Endothelial cell of hepatic sinusoid (primary cell): ENCODE measurements around the gene TBX6.
"Not testable (repeated sequence)": the region's sequence is repeated elsewhere in the genome, so short reads cannot be mapped to it uniquely, and the experiment has no call there.

Experiments used
- in situ Hi-C: cut with HindIII; loops from 2 replicates; pipeline ENCODE4 v1.10.0; 2017; ENCODE audit warnings: low sequenced_read_pairs

The TBX6 gene

DNA sequence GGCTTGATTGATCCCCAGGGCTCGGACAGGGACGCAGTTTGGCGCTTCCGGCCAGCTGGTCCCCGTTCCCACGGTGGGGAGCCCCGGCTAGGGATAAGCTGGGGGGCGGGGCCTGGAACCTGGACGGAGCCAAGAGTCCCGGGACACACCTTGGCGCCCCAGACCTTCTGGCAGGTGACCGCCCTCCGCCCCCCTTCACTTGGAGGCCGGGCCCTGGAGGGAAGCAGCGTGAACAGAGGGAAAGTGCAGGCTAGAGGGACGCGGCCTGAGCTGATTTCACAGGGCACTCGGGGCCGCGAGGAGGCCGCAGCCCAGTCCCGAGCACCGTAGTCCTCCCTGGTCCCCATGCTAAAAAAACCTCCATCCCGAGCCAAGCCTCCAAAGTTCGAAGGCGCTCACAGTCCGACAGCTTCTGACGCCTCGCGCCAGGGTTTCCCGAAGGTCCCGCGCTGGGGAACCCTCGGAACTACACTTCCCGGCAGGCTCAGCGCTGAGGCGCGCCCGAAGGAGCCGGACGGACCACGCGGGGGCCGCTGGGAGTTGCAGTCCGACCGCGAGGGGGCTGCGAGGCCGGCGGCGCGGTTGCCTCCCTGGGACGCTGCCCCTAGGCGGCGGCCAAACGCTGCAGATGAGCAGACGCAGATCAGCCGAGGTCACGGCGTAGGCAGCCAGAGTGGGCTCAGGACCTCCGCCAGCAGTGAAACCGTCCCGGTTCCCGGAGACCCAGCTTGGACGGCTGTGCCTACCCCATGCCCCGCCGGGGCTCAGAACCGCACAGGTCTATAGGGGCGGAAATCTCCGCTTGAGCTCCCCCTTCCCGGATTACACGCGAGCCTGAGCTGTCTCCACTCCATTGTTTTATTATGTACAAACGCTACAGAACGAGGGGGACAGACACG is at the start of gene TBX6:
Gene TBX6 (minus strand): TSS at position 451 of the 899 bp plus-strand sequence. CDS start 731 bp downstream, outside the sequence.
- in situ Hi-C loops = no loop called here

DNA sequence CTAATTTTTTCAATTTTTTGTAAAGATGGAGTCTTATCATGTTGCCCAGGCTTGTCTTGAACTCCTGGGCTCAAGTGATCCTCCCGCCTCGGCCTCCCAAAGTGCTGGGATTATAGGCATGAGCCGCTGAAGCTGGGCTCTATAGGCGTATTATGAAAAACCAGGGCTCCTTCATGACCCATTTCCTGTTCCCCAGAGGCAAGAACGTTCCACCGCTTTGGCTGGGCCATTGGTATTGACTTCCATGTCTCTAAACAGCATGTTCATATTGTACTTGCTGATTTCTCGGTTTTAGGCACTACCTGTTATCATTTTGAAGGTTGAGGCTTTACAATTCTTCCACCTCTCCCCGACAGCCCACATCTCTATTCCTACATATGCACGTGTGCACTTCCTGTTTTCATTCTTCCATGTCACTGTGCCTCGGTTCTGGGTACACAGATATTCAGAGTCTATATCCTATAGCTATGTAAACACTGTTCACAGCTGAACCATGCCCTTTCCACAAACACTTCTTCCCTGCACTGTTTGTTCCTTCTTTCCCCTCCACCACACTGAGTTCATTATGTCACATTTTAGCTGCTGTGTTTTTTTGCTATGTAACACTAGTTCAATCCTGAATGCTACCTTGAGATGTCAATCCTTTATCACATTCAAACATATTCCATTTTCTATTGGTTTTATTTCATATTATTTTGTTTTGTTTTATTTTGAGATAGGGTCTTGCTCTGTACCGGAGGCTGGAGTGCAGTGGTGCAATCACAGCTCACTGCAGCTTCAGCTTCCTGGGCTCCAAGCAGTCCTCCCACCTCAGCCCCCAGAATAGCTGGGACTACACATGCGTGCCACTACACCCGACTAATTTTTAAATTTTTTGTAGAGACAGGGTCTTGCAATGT is 48.1 kb upstream of the TBX6 start:
- in situ Hi-C loops = no loop called here

DNA sequence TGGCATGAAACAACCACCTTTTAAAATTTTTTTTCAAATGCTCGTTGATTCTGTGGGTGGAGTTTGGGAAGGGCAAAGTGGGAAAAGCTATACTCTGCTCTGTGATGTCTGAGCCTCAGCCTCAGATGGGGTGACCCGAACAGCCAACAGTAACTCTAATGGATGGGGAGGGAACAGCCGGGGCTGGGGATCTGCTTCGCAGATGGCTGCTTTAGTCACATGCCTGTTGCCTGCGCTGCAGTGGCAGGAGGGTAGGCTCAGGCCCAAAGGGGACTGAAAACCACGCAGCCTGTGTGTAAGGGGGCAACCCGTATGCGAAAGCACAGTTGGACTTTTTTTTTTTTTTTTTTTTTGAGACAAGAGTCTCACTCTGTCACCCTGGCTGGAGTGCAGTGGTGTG is 46.2 kb upstream of the TBX6 start:
- in situ Hi-C loops = no loop called here

DNA sequence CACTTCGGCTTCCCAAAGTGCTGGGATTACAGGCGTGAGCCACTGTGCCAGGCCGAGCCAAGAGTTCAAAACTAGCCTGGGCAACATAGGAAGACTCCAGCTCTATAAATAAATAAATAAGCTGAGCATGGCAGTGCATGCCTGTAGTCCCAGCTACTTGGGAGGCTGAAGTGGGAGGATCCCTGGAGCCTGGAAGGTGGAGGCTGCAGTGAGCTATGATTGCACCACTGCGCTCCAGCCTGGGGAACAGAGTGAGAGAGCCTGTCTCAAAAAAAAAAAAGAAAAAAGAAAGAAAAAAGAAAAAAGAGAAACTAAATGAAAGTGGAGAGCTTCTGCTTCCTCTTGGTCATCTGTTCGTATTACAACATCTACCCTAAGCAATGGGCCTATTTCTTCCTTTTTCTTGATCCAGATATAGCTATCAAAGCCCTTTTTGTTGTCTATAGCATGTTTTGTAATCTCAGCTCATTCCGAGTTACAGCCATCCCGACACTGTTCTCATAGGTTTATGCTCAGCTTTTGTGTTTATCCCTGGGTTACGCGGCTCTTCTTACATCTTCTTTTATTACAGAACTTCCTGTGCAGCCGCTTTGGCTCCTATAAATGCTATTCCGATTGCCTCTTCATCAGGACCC is 45.4 kb upstream of the TBX6 start:
- in situ Hi-C loops = no loop called here

- in situ Hi-C loops = no loop called here
These were observed 40.9 kb upstream of the TBX6 start for GRCh38 chr16:30132591-30132990.

DNA sequence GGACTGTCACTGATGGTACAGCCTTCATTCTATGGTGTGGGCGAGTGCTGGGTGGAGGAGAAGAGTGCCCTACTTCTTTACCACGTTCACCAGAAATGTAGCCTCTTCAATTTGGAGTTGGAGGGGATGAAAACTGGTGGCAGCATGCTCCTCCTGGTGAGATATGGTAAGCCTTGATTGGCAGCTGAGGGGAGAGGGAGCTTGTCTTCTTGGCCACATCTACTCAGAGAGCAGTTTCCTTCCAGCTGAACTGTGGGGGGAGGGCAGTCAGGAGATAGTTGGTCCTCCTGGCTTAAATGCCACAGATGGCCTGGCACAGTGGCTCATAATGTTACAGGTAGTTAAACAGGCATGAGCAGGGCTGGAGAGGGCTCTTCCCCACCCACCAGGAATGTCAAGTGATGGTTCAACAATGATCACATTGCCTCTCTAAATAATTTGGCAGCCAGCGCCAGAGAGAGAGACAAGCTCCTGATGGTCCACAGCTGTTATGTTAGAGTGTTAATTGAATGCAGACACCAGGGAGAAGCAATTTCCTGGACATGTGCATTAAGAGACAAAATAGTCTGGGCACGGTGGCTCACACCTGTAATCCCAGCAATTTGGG is 40.2 kb upstream of the TBX6 start:
- in situ Hi-C loops = no loop called here

GRCh38 chr16:30127993-30128392 is 36.3 kb upstream of the TBX6 start:
- in situ Hi-C loops = no loop called here

GRCh38 chr16:30125690-30126089 is 34.0 kb upstream of the TBX6 start:
- in situ Hi-C loops = not testable (repeated sequence)

- in situ Hi-C loops = no loop called here
These were observed 33.3 kb upstream of the TBX6 start for GRCh38 chr16:30124985-30125379.

DNA sequence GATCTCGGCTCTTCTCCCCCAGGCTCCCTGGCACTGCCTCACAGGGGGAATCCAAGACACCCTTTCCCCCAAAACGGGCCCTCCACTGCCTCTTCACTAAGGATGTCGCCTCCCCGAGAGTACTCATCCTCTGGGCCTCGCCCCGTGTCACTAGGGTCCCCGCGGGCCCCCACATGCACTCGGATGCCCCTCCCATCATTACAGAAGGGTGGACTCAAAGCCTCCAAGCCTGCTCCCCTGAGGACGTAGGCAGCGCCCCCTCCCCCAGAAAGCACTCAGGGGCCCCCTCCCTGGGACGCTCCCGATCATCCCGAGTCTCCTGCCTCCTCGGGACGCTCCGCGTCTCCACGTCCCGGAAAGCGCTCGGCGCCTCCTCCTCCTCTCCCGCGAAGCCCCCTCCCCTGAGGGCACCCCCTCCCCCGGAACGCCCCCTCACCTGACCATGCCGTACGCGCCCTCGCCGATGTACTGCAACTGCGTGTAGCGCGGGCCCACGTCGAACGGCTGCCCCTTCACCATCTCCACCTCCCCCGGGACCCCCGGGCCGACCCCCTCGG is 31.0 kb upstream of the TBX6 start:
- in situ Hi-C loops = no loop called here

- in situ Hi-C loops = no loop called here
These were observed 30.2 kb upstream of the TBX6 start for GRCh38 chr16:30121741-30122571.

GRCh38 chr16:30120340-30121105 is 28.8 kb upstream of the TBX6 start:
- in situ Hi-C loops = no loop called here

DNA sequence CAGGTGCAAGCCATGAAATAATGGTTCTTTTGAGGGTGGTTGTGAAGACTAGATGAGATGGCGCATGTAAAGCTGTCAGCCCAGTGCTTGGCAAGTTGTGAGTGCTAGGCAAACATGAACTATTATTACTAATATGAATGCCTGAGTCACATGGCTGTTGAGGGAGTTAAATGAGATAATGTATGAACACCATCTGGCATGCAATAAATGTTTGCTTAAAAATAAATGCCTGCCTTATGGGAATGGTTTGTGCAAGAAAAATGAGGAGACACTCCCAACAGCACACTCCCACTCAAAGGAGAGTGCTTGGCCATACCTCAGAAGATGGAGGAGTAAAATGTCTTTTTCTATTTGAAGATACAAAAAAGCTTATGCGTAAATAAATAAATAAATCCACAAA is 27.7 kb upstream of the TBX6 start:
- in situ Hi-C loops = no loop called here

GRCh38 chr16:30117768-30118167 is 26.0 kb upstream of the TBX6 start:
- in situ Hi-C loops = no loop called here

- in situ Hi-C loops = no loop called here
These were observed 24.8 kb upstream of the TBX6 start for GRCh38 chr16:30116291-30117207.

DNA sequence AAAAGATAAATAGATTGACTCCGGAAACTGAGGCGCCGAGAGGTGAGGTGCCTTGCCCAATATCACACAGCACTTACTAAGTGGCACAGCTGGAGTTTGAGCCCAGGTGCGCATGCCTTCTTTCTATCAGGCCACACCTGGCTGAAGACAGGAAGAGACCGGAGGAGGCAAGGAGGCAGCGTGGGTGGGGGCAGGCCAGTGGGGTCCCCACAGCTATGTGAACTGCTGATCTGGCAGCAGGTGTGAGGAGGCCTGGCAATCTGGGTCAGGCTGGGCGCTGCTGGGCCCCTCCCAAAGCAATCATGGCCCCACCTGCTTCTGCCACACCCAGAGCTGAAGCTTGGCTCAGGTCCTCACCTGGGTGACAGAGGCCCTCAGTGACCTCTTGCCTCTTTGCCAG is 23.5 kb upstream of the TBX6 start:
- in situ Hi-C loops = no loop called here

GRCh38 chr16:30114833-30115232 is 23.1 kb upstream of the TBX6 start:
- in situ Hi-C loops = not testable (repeated sequence)

GRCh38 chr16:30114411-30114810 is 22.7 kb upstream of the TBX6 start:
- in situ Hi-C loops = no loop called here
